Measurements from ENCODE around the gene SCGN. TPM values are rescaled to one million over a fixed set of nuclear protein-coding genes. Genes with fewer than 3 reads are reported as not detected.

Gene SCGN
- total and polyA plus RNA-seq, 2 of the 13 experiments (the other 11 are each of a cell fraction or from before 2014, with no cell fraction given), result 2.9 to 29.0 TPM

GRCh38 chr6:25629198-25629576 is 22.8 kb upstream of the SCGN start (continued):
- TF ChIP-seq NR2F6 (IDR thresholded peaks at IDR 0.05), result peak; percentile 78
- TF ChIP-seq NR2F6 (CRISPR knock-in tag; IDR thresholded peaks at IDR 0.05), result peak; percentile 68
- TF ChIP-seq ATF3 (CRISPR knock-in tag; IDR thresholded peaks at IDR 0.05), result no peak
- TF ChIP-seq HMG20A (CRISPR knock-in tag; IDR thresholded peaks at IDR 0.05; ENCODE audit: borderline replicate concordance), result peak; percentile 58; the same call in 1 of the 2 replicates
- no peak for TF ChIP-seq PAWR (CRISPR knock-in tag; IDR thresholded peaks at IDR 0.05; ENCODE audit: borderline replicate concordance)
- TF ChIP-seq ISX (CRISPR knock-in tag; conservative IDR thresholded peaks at IDR 0.05), result no peak
- no peak for TF ChIP-seq ZNF407 (CRISPR knock-in tag; IDR thresholded peaks at IDR 0.05; ENCODE audit: not compliant biosample characterization)
- TF ChIP-seq ATF7-NPFF (CRISPR knock-in tag; IDR thresholded peaks at IDR 0.05; ENCODE audit: low read depth), result no peak
- no peak for TF ChIP-seq KLF13 (CRISPR knock-in tag; IDR thresholded peaks at IDR 0.05)
- peak; percentile 54; the same call in 1 of the 2 replicates for TF ChIP-seq HOXA5 (CRISPR knock-in tag; IDR thresholded peaks at IDR 0.05)
- no peak for TF ChIP-seq RAD21 (CRISPR knock-in tag; IDR thresholded peaks at IDR 0.05)
- no peak for TF ChIP-seq ZNF670 (CRISPR knock-in tag; IDR thresholded peaks at IDR 0.05; ENCODE audit: borderline replicate concordance)
- TF ChIP-seq FOXP1 (IDR thresholded peaks at IDR 0.05), result no peak
- TF ChIP-seq FOXP1 (CRISPR knock-in tag; IDR thresholded peaks at IDR 0.05), result peak; percentile 23; the same call in 1 of the 2 replicates
- no peak for TF ChIP-seq ZNF766 (CRISPR knock-in tag; IDR thresholded peaks at IDR 0.05; ENCODE audit: borderline replicate concordance)
- no peak for TF ChIP-seq RBAK (CRISPR knock-in tag; IDR thresholded peaks at IDR 0.05)
- no peak for TF ChIP-seq GLI4 (CRISPR knock-in tag; IDR thresholded peaks at IDR 0.05; ENCODE audit: borderline replicate concordance)
- no peak for TF ChIP-seq IRF9 (CRISPR knock-in tag; IDR thresholded peaks at IDR 0.05; ENCODE audit: borderline replicate concordance)
- 0 out of 2 replicates have a peak, but pooled peaks have one; percentile 63 for TF ChIP-seq ZNF674 (CRISPR knock-in tag; IDR thresholded peaks at IDR 0.05; ENCODE audit: low read depth)
- TF ChIP-seq ZNF34 (CRISPR knock-in tag; IDR thresholded peaks at IDR 0.05; ENCODE audit: borderline replicate concordance), result no peak
- TF ChIP-seq KAT7 (CRISPR knock-in tag; IDR thresholded peaks at IDR 0.05; ENCODE audit: borderline replicate concordance), result no peak
- TF ChIP-seq ZNF891 (CRISPR knock-in tag; IDR thresholded peaks at IDR 0.05), result no peak
- 0 out of 2 replicates have a peak, but pooled peaks have one; percentile 35 for TF ChIP-seq DPF2 (CRISPR knock-in tag; IDR thresholded peaks at IDR 0.05; ENCODE audit: borderline replicate concordance, low read depth)
- TF ChIP-seq DR1 (CRISPR knock-in tag; IDR thresholded peaks at IDR 0.05), result no peak
